Chondrocyte (in vitro differentiated cells): ENCODE measurements around the gene KYNU. TPM values are rescaled to one million over a fixed set of nuclear protein-coding genes. Genes with fewer than 3 reads are reported as not detected.

Source experiments
- DNase-seq: peaks from one replicate; pipeline ENCODE4 v3.0.0; 2021; ENCODE audit warnings: mixed read lengths, low spot score
- H3K27ac Mint-ChIP-seq: one replicate; pipeline ENCODE4 v1.8.0; 2021; ENCODE audit warnings: mild to moderate bottlenecking, moderate library complexity, mixed read lengths; ENCODE audit not compliant: unreplicated experiment
- H3K27me3 Mint-ChIP-seq: 2 replicates; pipeline ENCODE4 v1.8.0; 2021; ENCODE audit warnings: low read depth, mixed read lengths
- H3K36me3 Mint-ChIP-seq: 2 replicates; pipeline ENCODE4 v1.8.0; 2021; ENCODE audit warnings: low read depth, mixed read lengths
- H3K4me1 Mint-ChIP-seq: 2 replicates; pipeline ENCODE4 v1.8.0; 2021; ENCODE audit warnings: low read depth, mild to moderate bottlenecking, mixed read lengths
- H3K4me3 Mint-ChIP-seq: one replicate; pipeline ENCODE4 v1.8.0; 2021; ENCODE audit warnings: mild to moderate bottlenecking, moderate library complexity, mixed read lengths; ENCODE audit not compliant: unreplicated experiment
- H3K9me3 Mint-ChIP-seq: 2 replicates; pipeline ENCODE4 v1.8.0; 2021; ENCODE audit warnings: low read depth, mixed read lengths
- total RNA-seq: library from RNA; stranded (reverse); gene quantifications from 3 replicates; pipeline ENCODE4 v1.2.1, GENCODE V29; 2021
- TF ChIP-seq, protein P1 (sequence below): fragments of 200-600 bp; sonication (generic); IDR thresholded peaks from 2 replicates; pipeline ENCODE4 v1.5.0; 2021; ENCODE audit warnings: antibody characterized with exemption, mild to moderate bottlenecking, moderate library complexity

KYNU gene
- total RNA-seq, 1 donor from 2014 or later = not detected

DNA sequence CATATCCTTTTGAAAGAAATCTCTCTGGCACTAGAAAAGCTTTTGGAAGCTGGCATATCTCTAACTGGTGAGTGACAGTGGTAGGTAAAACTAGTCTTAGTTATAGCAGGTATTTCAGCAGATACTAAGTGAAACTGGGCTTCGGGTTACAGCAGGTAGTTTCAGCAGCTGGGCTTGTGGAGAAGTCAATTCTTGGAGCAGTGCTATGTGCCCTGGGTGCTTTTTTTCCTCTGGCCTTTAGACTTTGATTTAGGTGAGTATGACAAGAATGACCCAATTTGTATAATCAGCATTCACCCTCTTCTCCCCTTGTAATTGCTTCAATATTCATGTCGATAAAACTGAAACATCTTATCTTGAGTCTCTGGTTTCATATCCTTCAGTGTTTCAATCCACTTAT is 123.1 kb downstream of the KYNU start:
- no peak for DNase-seq
- H3K27ac Mint-ChIP-seq = no peak overlapping the region
- H3K36me3 Mint-ChIP-seq = no peaks in the 10 kb centered on the region
- H3K4me1 Mint-ChIP-seq = peaks cover 15% of the 10 kb centered on the region
- no peaks in the 10 kb centered on the region for H3K27me3 Mint-ChIP-seq
- no peak overlapping the region for H3K4me3 Mint-ChIP-seq
- TF ChIP-seq, protein P1, sequence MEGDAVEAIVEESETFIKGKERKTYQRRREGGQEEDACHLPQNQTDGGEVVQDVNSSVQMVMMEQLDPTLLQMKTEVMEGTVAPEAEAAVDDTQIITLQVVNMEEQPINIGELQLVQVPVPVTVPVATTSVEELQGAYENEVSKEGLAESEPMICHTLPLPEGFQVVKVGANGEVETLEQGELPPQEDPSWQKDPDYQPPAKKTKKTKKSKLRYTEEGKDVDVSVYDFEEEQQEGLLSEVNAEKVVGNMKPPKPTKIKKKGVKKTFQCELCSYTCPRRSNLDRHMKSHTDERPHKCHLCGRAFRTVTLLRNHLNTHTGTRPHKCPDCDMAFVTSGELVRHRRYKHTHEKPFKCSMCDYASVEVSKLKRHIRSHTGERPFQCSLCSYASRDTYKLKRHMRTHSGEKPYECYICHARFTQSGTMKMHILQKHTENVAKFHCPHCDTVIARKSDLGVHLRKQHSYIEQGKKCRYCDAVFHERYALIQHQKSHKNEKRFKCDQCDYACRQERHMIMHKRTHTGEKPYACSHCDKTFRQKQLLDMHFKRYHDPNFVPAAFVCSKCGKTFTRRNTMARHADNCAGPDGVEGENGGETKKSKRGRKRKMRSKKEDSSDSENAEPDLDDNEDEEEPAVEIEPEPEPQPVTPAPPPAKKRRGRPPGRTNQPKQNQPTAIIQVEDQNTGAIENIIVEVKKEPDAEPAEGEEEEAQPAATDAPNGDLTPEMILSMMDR = no peak
- peaks cover under 1% of the 10 kb centered on the region for H3K9me3 Mint-ChIP-seq

- Mint-ChIP-seq H3K4me1 (peaks cover 13% of the 10 kb centered on the region), H3K27me3 (no peaks in the 10 kb centered on the region), H3K4me3 (no peak overlapping the region), H3K36me3 (no peaks in the 10 kb centered on the region), H3K27ac (no peak overlapping the region), H3K9me3 (peaks cover 4% of the 10 kb centered on the region)
- TF ChIP-seq, protein P1 = no peak
- DNase-seq = no peak
Observed at GRCh38 chr2:143001501-143001900, 124.0 kb downstream of the KYNU start.

- H3K4me1 Mint-ChIP-seq = no peaks in the 10 kb centered on the region
- H3K27ac Mint-ChIP-seq = no peak overlapping the region
Observed at GRCh38 chr2:143015656-143016055, 138.2 kb downstream of the KYNU start.

GRCh38 chr2:143026411-143027054 is 149.1 kb downstream of the KYNU start:
- TF ChIP-seq, protein P1 = no peak
- H3K9me3 Mint-ChIP-seq = no peaks in the 10 kb centered on the region

More at GRCh38 chr2:143015656-143016055, 138.2 kb downstream of the KYNU start:
- TF ChIP-seq, protein P1 = no peak
- Mint-ChIP-seq H3K36me3 (peaks cover 2% of the 10 kb centered on the region), H3K27me3 (peaks cover 10% of the 10 kb centered on the region), H3K4me3 (no peak overlapping the region), H3K9me3 (peaks cover 10% of the 10 kb centered on the region)
- no peak for DNase-seq

GRCh38 chr2:143029141-143029540 is 151.7 kb downstream of the KYNU start:
- peaks cover 1% of the 10 kb centered on the region for H3K36me3 Mint-ChIP-seq
- H3K9me3 Mint-ChIP-seq = no peaks in the 10 kb centered on the region
- TF ChIP-seq, protein P1 = no peak
- DNase-seq = no peak
- H3K4me1 Mint-ChIP-seq = peaks cover 3% of the 10 kb centered on the region
- H3K4me3 Mint-ChIP-seq = no peak overlapping the region
- H3K27me3 Mint-ChIP-seq = peaks cover 26% of the 10 kb centered on the region
- no peak overlapping the region for H3K27ac Mint-ChIP-seq

More at GRCh38 chr2:143026411-143027054, 149.1 kb downstream of the KYNU start:
- Mint-ChIP-seq H3K36me3 (peaks cover 1% of the 10 kb centered on the region), H3K27ac (no peak overlapping the region), H3K4me3 (peak overlapping the region; percentile 31), H3K4me1 (peaks cover 3% of the 10 kb centered on the region), H3K27me3 (peaks cover 28% of the 10 kb centered on the region)
- DNase-seq = no peak
